Adrenal gland (tissue), 5 donors: Measurements from ENCODE around the gene DIPK1B.

Source experiments
- CTCF ChIP-seq, 6 experiments: fragments of 450-650 bp in 4 of 6; fragments of 200-600 bp in 2 of 6; sonication (generic) in 1 of 6; IDR thresholded peaks; 1 replicate in 5 of 6; 2 replicates in 1 of 6; pipeline versions ENCODE4 v1.5.1 to v1.8.0; 2016 to 2021; ENCODE audit warnings: antibody characterized with exemption in 6 of 6, mild to moderate bottlenecking in 2 of 6, moderate library complexity in 1 of 6
- POLR2A ChIP-seq, 2 donors: fragments of 450-650 bp; IDR thresholded peaks; one replicate each; pipeline ENCODE4 v1.6.1; 2017; ENCODE audit warnings: antibody characterized with exemption in 2 of 2, mild to moderate bottlenecking in 2 of 2, moderate library complexity in 1 of 2
- donor health status: DM: no; HTN: no; CAD: no.

DNA sequence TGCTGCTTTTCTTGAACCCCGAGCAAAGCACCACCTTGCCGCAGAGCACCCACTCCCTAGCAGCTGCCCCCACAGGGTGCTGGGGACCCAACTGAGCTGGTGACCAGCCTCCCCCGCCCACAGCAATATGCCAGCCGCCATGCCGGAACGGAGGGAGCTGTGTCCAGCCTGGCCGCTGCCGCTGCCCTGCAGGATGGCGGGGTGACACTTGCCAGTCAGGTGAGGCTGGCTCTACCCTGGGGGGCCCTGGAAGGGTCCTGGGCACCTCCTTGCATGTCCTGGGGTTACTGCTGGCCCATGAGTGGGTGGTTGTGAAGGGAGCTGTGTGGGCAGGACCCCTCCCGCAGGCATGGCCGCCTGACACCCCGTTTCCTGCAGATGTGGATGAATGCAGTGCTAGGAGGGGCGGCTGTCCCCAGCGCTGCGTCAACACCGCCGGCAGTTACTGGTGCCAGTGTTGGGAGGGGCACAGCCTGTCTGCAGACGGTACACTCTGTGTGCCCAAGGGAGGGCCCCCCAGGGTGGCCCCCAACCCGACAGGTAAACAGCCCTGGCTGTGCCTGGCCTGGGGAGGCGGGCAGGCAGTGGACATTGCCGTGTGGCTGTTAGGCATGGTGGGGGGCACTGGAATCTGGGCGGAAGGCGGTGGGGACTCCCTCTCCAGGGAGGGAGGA is 42.4 kb upstream of the DIPK1B start:
- TF ChIP-seq CTCF (IDR thresholded peaks at IDR 0.05) (no peak), POLR2A (IDR thresholded peaks at IDR 0.05) (no peak)
